Hepatocyte (in vitro differentiated cells): ENCODE results near the gene OR2T8. TPM values are rescaled to one million over a fixed set of nuclear protein-coding genes. Genes with fewer than 3 reads are reported as not detected.

Experiments used
- DNase-seq: peaks from one replicate; pipeline ENCODE4 v3.0.0-alpha.2; 2016; ENCODE audit warnings: low spot score
- H2AFZ ChIP-seq: fragments of 200-600 bp; sonication (generic); 2 replicates; pipeline ENCODE4 v1.6.0; 2016; ENCODE audit warnings: antibody characterized with exemption, mild to moderate bottlenecking
- H3K27ac ChIP-seq: fragments of 200-600 bp; sonication (generic); 2 replicates; pipeline ENCODE4 v1.5.1; 2016; ENCODE audit warnings: mild to moderate bottlenecking
- H3K27me3 ChIP-seq: fragments of 200-600 bp; sonication (generic); 2 replicates; pipeline ENCODE4 v1.6.1; 2016
- H3K36me3 ChIP-seq: fragments of 200-600 bp; sonication (generic); replicated peaks from 2 replicates; pipeline ENCODE4 v1.5.1; 2016; ENCODE audit warnings: low read depth; ENCODE audit not compliant: insufficient read depth
- H3K4me1 ChIP-seq: fragments of 200-600 bp; sonication (generic); 2 replicates; pipeline ENCODE4 v1.5.1; 2016; ENCODE audit warnings: mild to moderate bottlenecking, moderate library complexity; ENCODE audit not compliant: insufficient read depth
- H3K4me2 ChIP-seq: fragments of 200-600 bp; sonication (generic); 2 replicates; pipeline ENCODE4 v1.6.0; 2016
- H3K4me3 ChIP-seq: fragments of 200-600 bp; sonication (generic); 2 replicates; pipeline ENCODE4 v1.5.1; 2016; ENCODE audit warnings: mild to moderate bottlenecking
- H3K79me2 ChIP-seq: fragments of 200-600 bp; sonication (generic); 2 replicates; pipeline ENCODE4 v1.6.0; 2017; ENCODE audit warnings: mild to moderate bottlenecking
- H3K9me2 ChIP-seq: fragments of 200-600 bp; sonication (generic); replicated peaks from 2 replicates; pipeline ENCODE4 v1.6.0; 2017; ENCODE audit warnings: mild to moderate bottlenecking; ENCODE audit not compliant: insufficient read depth
- H3K9me3 ChIP-seq: fragments of 200-600 bp; sonication (generic); 2 replicates; pipeline ENCODE4 v1.5.1; 2016; ENCODE audit warnings: low read depth, mild to moderate bottlenecking
- H4K20me1 ChIP-seq: fragments of 200-600 bp; sonication (generic); 2 replicates; pipeline ENCODE4 v1.6.0; 2016; ENCODE audit warnings: mild to moderate bottlenecking; ENCODE audit not compliant: insufficient read depth, poor library complexity, severe bottlenecking
- EZH2 ChIP-seq: fragments of 200-600 bp; sonication (generic); IDR thresholded peaks from 2 replicates; pipeline ENCODE4 v1.6.1; 2016; ENCODE audit warnings: antibody characterized with exemption, mild to moderate bottlenecking, borderline replicate concordance
- EZH2phosphoT487 ChIP-seq: fragments of 200-600 bp; sonication (generic); IDR thresholded peaks from one replicate; pipeline ENCODE4 v1.6.1; 2018; ENCODE audit warnings: antibody characterized with exemption, mild to moderate bottlenecking, low read depth, moderate library complexity; ENCODE audit not compliant: unreplicated experiment, severe bottlenecking
- whole genome bisulfite sequencing: methylation state at CpG from one replicate; pipeline ENCODE4 v1.1.6; 2016; ENCODE audit warnings: low lambda C conversion rate; ENCODE audit errors: missing lambda C conversion rate; 5-methylcytosine and 5-hydroxymethylcytosine counted together
- polyA plus RNA-seq: library from polyadenylated mRNA; unstranded; fragments of >200 nt; fragmentation: Nextera tagmentation; extraction: Ambion mirVana; gene quantifications from 2 replicates; pipeline ENCODE4 v1.2.1, GENCODE V29; 2016
- total RNA-seq: library from RNA; depleted of rRNA; stranded (reverse); fragments of >200 nt; gene quantifications from 2 replicates; pipeline ENCODE4 v1.2.3, GENCODE V29; 2014
- TF ChIP-seq, protein P1 (sequence below): fragments of 200-600 bp; sonication (generic); IDR thresholded peaks from 2 replicates; pipeline ENCODE4 v1.5.1; 2016; ENCODE audit warnings: antibody characterized with exemption, mild to moderate bottlenecking; ENCODE audit not compliant: poor library complexity

Gene OR2T8
- total and polyA plus RNA-seq, 2 experiments from 2014 or later, result not detected

DNA sequence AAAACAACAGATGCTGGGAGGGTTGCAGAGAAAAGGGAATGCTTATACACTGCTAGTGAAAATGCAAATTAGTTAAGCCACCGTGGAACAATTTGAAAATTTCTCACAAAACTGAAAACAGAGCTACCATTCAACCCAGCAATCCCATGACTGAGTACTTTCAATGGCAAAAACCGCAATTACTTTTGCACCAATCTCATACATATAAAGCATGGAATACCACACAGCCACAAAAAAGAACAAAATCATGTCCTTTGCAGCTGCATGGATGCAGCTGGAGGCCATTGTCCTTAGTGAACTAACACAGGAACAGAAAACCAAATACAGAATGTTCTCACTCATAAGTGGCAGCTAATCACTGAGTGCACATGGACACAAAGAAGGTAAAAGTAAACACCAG is 6.3 kb upstream of the OR2T8 start:
- WGBS, result 40% methylated on average over 2 of the region's 2 CpGs
- Histone ChIP-seq H3K27ac (no peak overlapping the region), H3K4me2 (no peak overlapping the region), H3K36me3 (no peaks in the 10 kb centered on the region), H3K9me3 (no peaks in the 10 kb centered on the region), H3K4me1 (no peaks in the 10 kb centered on the region), H3K9me2 (no peaks in the 10 kb centered on the region), H2AFZ (no peak overlapping the region), H3K27me3 (no peaks in the 10 kb centered on the region), H4K20me1 (no peaks in the 10 kb centered on the region), H3K79me2 (no peaks in the 10 kb centered on the region), H3K4me3 (no peak overlapping the region)
- no peak for TF ChIP-seq EZH2
- no peak for DNase-seq

DNA sequence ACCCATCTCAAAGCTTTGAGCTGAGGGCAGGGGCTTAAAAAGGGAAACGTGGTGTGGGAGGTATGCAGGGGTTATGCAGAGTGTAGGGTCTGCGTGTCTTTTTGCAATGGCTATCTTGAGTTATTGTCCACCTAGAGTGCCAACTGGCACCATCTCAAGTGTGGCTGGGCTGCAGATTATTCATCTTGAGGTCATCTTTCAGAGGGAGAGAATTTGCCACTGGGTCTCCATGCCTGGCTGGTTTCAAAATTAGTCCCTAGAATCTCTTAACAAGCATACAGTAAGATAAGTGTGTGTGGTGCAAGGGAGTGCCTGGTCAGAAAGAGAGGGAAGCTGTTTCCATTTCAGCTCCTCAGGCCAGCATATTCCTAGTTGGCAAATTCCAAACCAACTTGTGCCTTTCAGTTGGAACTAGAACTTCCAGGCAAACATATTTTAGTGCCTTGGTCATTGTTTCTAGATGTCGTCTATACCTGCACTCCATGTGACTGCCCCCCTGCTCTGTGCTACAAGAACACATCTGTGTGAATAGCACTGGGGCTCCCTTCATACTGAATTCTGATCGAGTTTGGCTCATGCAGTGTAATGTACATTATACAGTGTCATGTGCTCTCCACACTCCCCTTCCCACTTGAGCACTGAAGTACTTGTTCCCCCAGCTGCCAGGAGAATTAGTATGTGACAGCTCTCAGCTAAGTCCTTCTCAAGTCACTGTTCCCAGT is 5.0 kb upstream of the OR2T8 start:
- H3K4me1 ChIP-seq, result no peaks in the 10 kb centered on the region
- no peak for DNase-seq
- no peaks in the 10 kb centered on the region for H3K36me3 ChIP-seq
- TF ChIP-seq, protein P1, sequence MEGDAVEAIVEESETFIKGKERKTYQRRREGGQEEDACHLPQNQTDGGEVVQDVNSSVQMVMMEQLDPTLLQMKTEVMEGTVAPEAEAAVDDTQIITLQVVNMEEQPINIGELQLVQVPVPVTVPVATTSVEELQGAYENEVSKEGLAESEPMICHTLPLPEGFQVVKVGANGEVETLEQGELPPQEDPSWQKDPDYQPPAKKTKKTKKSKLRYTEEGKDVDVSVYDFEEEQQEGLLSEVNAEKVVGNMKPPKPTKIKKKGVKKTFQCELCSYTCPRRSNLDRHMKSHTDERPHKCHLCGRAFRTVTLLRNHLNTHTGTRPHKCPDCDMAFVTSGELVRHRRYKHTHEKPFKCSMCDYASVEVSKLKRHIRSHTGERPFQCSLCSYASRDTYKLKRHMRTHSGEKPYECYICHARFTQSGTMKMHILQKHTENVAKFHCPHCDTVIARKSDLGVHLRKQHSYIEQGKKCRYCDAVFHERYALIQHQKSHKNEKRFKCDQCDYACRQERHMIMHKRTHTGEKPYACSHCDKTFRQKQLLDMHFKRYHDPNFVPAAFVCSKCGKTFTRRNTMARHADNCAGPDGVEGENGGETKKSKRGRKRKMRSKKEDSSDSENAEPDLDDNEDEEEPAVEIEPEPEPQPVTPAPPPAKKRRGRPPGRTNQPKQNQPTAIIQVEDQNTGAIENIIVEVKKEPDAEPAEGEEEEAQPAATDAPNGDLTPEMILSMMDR, result no peak
- TF ChIP-seq EZH2phosphoT487, result no peak
- no peaks in the 10 kb centered on the region for H3K9me2 ChIP-seq
- no peaks in the 10 kb centered on the region for H4K20me1 ChIP-seq
- H3K27me3 ChIP-seq, result no peaks in the 10 kb centered on the region
- no peak overlapping the region for H2AFZ ChIP-seq
- H3K27ac ChIP-seq, result no peak overlapping the region
- 55% methylated on average over 4 of the region's 4 CpGs for WGBS
- no peaks in the 10 kb centered on the region for H3K79me2 ChIP-seq
- no peak overlapping the region for H3K4me3 ChIP-seq
- H3K9me3 ChIP-seq, result no peaks in the 10 kb centered on the region
- no peak overlapping the region for H3K4me2 ChIP-seq

DNA sequence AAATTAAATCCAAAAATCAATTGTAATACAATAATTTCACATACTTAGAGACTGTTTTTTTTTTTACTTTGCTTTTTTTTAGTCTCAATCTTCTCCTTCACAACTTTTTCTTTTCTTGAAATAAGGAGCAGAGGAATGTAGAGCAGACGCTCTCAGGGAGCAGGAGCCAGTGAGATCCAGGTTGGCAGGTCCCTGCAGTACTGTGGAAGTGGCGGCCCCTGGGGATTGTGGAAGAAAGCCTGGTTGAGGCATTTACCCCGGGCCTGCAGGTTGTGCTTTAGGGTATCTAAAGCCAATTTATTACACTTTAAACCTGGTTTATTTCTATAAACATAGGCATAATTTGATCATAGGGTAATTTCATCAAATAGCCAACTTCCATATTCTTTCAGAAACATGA is 3.9 kb downstream of the OR2T8 start:
- Histone ChIP-seq H3K4me3 (no peak overlapping the region), H2AFZ (no peak overlapping the region), H3K9me3 (no peaks in the 10 kb centered on the region), H3K27ac (no peak overlapping the region), H4K20me1 (no peaks in the 10 kb centered on the region), H3K4me1 (no peaks in the 10 kb centered on the region), H3K36me3 (no peaks in the 10 kb centered on the region), H3K27me3 (no peaks in the 10 kb centered on the region), H3K9me2 (no peaks in the 10 kb centered on the region), H3K4me2 (no peak overlapping the region), H3K79me2 (no peaks in the 10 kb centered on the region)
- 53% methylated on average over 3 of the region's 3 CpGs for WGBS
- DNase-seq, result no peak
- no peak for TF ChIP-seq EZH2phosphoT487
- TF ChIP-seq EZH2, result no peak
- TF ChIP-seq, protein P1, result no peak

DNA sequence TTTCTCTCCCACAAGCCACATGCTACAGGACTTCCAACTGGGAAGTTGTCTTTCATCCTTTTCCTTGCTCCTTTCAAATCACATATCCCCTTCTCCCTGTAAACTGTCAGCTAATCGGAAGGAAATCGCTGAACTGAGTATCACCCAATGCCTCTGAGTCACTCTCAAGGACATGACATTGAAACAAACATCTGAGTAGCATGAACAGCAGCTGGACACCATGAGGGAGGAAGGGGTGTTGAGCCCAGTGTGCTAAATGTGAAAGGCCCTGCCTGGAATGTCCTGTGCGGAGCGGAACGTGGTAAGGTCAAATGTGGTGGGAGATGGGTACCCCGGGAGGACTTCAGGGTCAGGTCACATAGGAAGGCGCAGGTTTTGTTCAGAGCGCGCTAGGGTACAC is 4.8 kb downstream of the OR2T8 start, which contains the start of gene OR2AJ1:
OR2AJ1 (plus strand) TSS at position 22 of the 400 bp plus-strand sequence. CDS start 8,880 bp downstream, outside the sequence.
- TF ChIP-seq, protein P1, result no peak
- TF ChIP-seq EZH2phosphoT487 (no peak), EZH2 (no peak)
- 81% methylated on average over 9 of the region's 9 CpGs for WGBS
- H4K20me1 ChIP-seq, result no peaks in the 10 kb centered on the region

More for the DNA sequence above, 4.8 kb downstream of the OR2T8 start, which contains the start of gene OR2AJ1:
- no peak within 1 kb of the TSS for H2AFZ ChIP-seq
- DNase-seq, result no peak
- no peaks in the 10 kb centered on the region for H3K9me3 ChIP-seq
- H3K79me2 ChIP-seq, result no peaks in the 10 kb centered on the region
- no peaks in the 10 kb centered on the region for H3K9me2 ChIP-seq
- H3K27ac ChIP-seq, result no peak within 1 kb of the TSS
- no peaks in the 10 kb centered on the region for H3K36me3 ChIP-seq
- no peak within 1 kb of the TSS for H3K4me2 ChIP-seq
- H3K4me1 ChIP-seq, result no peaks in the 10 kb centered on the region
- H3K27me3 ChIP-seq, result no peaks in the 10 kb centered on the region
- H3K4me3 ChIP-seq, result no peak within 1 kb of the TSS
